ENCODE data around the gene SLC9A9.

Gene SLC9A9

GRCh38 chr3:143597774-143598652 is 250.3 kb downstream of the SLC9A9 start:
- DNase-seq (ENCODE audit: low read depth), result no peak

- no peak for DNase-seq (ENCODE audit: low read depth)
Measured at GRCh38 chr3:143596957-143597642, 251.2 kb downstream of the SLC9A9 start.

- DNase-seq (ENCODE audit: low read depth), result no peak
Measured at GRCh38 chr3:143595456-143596077, 252.7 kb downstream of the SLC9A9 start.

- DNase-seq (ENCODE audit: low read depth), result no peak
Measured at GRCh38 chr3:143594206-143594605, 254.1 kb downstream of the SLC9A9 start.

- DNase-seq (ENCODE audit: low read depth), result no peak
Measured at GRCh38 chr3:143590660-143591059, 257.6 kb downstream of the SLC9A9 start.

GRCh38 chr3:143586576-143586975 is 261.7 kb downstream of the SLC9A9 start:
- no peak for DNase-seq (ENCODE audit: low read depth)

GRCh38 chr3:143585720-143586456 is 262.4 kb downstream of the SLC9A9 start:
- DNase-seq (ENCODE audit: low read depth), result no peak

GRCh38 chr3:143584474-143584873 is 263.8 kb downstream of the SLC9A9 start:
- no peak for DNase-seq (ENCODE audit: low read depth)

- DNase-seq (ENCODE audit: low read depth), result no peak
Measured at GRCh38 chr3:143581972-143582722, 266.1 kb downstream of the SLC9A9 start.

- no peak for DNase-seq (ENCODE audit: low read depth)
Measured at GRCh38 chr3:143578810-143579435, 269.3 kb downstream of the SLC9A9 start.

GRCh38 chr3:143576568-143577270 is 271.5 kb downstream of the SLC9A9 start:
- DNase-seq (ENCODE audit: low read depth), result no peak

- DNase-seq (ENCODE audit: low read depth), result no peak
Measured at GRCh38 chr3:143574933-143575332, 273.3 kb downstream of the SLC9A9 start.

GRCh38 chr3:143573610-143574303 is 274.5 kb downstream of the SLC9A9 start:
- no peak for DNase-seq (ENCODE audit: low read depth)

GRCh38 chr3:143571548-143571947 is 276.7 kb downstream of the SLC9A9 start:
- no peak for DNase-seq (ENCODE audit: low read depth)

GRCh38 chr3:143567823-143568222 is 280.4 kb downstream of the SLC9A9 start:
- DNase-seq (ENCODE audit: low read depth), result no peak

GRCh38 chr3:143565951-143566350 is 282.3 kb downstream of the SLC9A9 start:
- no peak for DNase-seq (ENCODE audit: low read depth)

GRCh38 chr3:143563786-143564185 is 284.5 kb downstream of the SLC9A9 start:
- no peak for DNase-seq (ENCODE audit: low read depth)

- no peak for DNase-seq (ENCODE audit: low read depth)
Measured at GRCh38 chr3:143562789-143563188, 285.5 kb downstream of the SLC9A9 start.

GRCh38 chr3:143559296-143559695 is 289.0 kb downstream of the SLC9A9 start:
- DNase-seq (ENCODE audit: low read depth), result no peak

- DNase-seq (ENCODE audit: low read depth), result no peak
Measured at GRCh38 chr3:143552851-143553250, 295.4 kb downstream of the SLC9A9 start.
